ENCODE measurements around the gene NHERF2. TPM values are rescaled to one million over a fixed set of nuclear protein-coding genes. Genes with fewer than 3 reads are reported as not detected.

NHERF2 gene
- total and polyA plus RNA-seq, 9 of the 15 experiments (the other 6 are each of a cell fraction or from before 2014, with no cell fraction given) = 0.15 to 42.0 (median 12.5) TPM

DNA sequence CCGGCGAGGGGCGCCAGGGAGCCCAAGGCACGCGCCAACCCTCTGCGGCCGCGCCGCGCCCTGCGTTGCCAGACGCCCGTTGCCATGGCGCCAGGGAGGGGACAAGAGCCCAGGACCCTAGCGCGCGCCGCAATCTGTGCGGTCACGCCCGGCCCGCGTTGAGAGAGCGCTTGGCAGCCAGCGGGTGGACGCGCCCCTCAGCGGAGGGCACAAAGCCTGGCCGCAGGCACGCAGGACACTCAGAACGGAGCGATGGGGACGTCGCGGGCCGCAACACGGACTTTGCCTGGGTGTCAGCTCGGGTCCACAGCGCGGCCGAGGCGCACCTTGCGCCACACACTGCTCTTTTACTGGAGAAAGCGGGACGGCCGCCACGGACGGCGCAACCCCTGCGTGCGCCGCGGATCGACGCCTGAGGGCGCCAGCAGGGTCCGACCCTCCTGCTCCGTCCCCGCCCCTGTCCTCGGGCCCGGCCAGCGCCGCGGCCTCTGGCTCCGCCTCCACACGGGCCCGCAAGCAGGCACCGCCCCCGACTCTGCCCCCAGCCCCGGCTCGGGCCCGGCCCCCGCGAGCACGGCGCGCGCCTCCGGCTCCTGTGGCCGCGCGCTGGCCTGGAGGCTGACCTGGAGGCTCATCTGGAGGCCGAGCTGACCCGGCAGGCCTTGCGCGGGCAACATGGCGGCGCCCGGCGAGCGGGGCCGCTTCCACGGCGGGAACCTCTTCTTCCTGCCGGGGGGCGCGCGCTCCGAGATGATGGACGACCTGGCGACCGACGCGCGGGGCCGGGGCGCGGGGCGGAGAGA lies 43.0 kb upstream of the NHERF2 start, which contains the start of gene GFER (continued):
- TF ChIP-seq ZNF512 (tag; IDR thresholded peaks at IDR 0.05) (no peak), ZNF644 (tag; IDR thresholded peaks at IDR 0.05; ENCODE audit: low read depth) (peak; percentile 94), CBX2 (IDR thresholded peaks at IDR 0.05; ENCODE audit: insufficient read depth, low read length, poor library complexity, severe bottlenecking) (no peak), SMARCB1 (IDR thresholded peaks at IDR 0.05; ENCODE audit: insufficient read length, low read depth) (no peak), SUPT5H (IDR thresholded peaks at IDR 0.05) (peak; percentile 30; the same call in 1 of the 2 replicates), SRSF3 (IDR thresholded peaks at IDR 0.05; ENCODE audit: insufficient read depth, low read length) (no peak), POLR2AphosphoS5 (IDR thresholded peaks at IDR 0.05; ENCODE audit: control insufficient read depth, insufficient read depth, low read depth, low read length) (peak; percentile 55; the same call in 1 of the 2 replicates), NCOA4 (IDR thresholded peaks at IDR 0.05; ENCODE audit: partially characterized antibody) (no peak), BRF1 (IDR thresholded peaks at IDR 0.05; ENCODE audit: borderline replicate concordance, extremely low read depth, insufficient read length) (no peak), ZNF431 (CRISPR knock-in tag; IDR thresholded peaks at IDR 0.05) (no peak), HDGF (IDR thresholded peaks at IDR 0.05) (no peak)
- TF ChIP-seq, protein P1, sequence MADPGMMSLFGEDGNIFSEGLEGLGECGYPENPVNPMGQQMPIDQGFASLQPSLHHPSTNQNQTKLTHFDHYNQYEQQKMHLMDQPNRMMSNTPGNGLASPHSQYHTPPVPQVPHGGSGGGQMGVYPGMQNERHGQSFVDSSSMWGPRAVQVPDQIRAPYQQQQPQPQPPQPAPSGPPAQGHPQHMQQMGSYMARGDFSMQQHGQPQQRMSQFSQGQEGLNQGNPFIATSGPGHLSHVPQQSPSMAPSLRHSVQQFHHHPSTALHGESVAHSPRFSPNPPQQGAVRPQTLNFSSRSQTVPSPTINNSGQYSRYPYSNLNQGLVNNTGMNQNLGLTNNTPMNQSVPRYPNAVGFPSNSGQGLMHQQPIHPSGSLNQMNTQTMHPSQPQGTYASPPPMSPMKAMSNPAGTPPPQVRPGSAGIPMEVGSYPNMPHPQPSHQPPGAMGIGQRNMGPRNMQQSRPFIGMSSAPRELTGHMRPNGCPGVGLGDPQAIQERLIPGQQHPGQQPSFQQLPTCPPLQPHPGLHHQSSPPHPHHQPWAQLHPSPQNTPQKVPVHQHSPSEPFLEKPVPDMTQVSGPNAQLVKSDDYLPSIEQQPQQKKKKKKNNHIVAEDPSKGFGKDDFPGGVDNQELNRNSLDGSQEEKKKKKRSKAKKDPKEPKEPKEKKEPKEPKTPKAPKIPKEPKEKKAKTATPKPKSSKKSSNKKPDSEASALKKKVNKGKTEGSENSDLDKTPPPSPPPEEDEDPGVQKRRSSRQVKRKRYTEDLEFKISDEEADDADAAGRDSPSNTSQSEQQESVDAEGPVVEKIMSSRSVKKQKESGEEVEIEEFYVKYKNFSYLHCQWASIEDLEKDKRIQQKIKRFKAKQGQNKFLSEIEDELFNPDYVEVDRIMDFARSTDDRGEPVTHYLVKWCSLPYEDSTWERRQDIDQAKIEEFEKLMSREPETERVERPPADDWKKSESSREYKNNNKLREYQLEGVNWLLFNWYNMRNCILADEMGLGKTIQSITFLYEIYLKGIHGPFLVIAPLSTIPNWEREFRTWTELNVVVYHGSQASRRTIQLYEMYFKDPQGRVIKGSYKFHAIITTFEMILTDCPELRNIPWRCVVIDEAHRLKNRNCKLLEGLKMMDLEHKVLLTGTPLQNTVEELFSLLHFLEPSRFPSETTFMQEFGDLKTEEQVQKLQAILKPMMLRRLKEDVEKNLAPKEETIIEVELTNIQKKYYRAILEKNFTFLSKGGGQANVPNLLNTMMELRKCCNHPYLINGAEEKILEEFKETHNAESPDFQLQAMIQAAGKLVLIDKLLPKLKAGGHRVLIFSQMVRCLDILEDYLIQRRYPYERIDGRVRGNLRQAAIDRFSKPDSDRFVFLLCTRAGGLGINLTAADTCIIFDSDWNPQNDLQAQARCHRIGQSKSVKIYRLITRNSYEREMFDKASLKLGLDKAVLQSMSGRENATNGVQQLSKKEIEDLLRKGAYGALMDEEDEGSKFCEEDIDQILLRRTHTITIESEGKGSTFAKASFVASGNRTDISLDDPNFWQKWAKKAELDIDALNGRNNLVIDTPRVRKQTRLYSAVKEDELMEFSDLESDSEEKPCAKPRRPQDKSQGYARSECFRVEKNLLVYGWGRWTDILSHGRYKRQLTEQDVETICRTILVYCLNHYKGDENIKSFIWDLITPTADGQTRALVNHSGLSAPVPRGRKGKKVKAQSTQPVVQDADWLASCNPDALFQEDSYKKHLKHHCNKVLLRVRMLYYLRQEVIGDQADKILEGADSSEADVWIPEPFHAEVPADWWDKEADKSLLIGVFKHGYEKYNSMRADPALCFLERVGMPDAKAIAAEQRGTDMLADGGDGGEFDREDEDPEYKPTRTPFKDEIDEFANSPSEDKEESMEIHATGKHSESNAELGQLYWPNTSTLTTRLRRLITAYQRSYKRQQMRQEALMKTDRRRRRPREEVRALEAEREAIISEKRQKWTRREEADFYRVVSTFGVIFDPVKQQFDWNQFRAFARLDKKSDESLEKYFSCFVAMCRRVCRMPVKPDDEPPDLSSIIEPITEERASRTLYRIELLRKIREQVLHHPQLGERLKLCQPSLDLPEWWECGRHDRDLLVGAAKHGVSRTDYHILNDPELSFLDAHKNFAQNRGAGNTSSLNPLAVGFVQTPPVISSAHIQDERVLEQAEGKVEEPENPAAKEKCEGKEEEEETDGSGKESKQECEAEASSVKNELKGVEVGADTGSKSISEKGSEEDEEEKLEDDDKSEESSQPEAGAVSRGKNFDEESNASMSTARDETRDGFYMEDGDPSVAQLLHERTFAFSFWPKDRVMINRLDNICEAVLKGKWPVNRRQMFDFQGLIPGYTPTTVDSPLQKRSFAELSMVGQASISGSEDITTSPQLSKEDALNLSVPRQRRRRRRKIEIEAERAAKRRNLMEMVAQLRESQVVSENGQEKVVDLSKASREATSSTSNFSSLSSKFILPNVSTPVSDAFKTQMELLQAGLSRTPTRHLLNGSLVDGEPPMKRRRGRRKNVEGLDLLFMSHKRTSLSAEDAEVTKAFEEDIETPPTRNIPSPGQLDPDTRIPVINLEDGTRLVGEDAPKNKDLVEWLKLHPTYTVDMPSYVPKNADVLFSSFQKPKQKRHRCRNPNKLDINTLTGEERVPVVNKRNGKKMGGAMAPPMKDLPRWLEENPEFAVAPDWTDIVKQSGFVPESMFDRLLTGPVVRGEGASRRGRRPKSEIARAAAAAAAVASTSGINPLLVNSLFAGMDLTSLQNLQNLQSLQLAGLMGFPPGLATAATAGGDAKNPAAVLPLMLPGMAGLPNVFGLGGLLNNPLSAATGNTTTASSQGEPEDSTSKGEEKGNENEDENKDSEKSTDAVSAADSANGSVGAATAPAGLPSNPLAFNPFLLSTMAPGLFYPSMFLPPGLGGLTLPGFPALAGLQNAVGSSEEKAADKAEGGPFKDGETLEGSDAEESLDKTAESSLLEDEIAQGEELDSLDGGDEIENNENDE (IDR thresholded peaks at IDR 0.05; ENCODE audit: low read depth, low read length) = peak; percentile 9
- TF ChIP-seq, protein P2, sequence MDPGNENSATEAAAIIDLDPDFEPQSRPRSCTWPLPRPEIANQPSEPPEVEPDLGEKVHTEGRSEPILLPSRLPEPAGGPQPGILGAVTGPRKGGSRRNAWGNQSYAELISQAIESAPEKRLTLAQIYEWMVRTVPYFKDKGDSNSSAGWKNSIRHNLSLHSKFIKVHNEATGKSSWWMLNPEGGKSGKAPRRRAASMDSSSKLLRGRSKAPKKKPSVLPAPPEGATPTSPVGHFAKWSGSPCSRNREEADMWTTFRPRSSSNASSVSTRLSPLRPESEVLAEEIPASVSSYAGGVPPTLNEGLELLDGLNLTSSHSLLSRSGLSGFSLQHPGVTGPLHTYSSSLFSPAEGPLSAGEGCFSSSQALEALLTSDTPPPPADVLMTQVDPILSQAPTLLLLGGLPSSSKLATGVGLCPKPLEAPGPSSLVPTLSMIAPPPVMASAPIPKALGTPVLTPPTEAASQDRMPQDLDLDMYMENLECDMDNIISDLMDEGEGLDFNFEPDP (CRISPR knock-in tag; IDR thresholded peaks at IDR 0.05) = no peak

Measured in K562 (cell line).